HG02623 (cell line): ENCODE data around the gene BLNK.

Experiments used
- ATAC-seq: cut with Tn5 transposase; IDR thresholded peaks from one replicate; pipeline ENCODE4 v1.9.1; 2021; ENCODE audit warnings: moderate library complexity; ENCODE audit not compliant: unreplicated experiment

The BLNK gene

DNA sequence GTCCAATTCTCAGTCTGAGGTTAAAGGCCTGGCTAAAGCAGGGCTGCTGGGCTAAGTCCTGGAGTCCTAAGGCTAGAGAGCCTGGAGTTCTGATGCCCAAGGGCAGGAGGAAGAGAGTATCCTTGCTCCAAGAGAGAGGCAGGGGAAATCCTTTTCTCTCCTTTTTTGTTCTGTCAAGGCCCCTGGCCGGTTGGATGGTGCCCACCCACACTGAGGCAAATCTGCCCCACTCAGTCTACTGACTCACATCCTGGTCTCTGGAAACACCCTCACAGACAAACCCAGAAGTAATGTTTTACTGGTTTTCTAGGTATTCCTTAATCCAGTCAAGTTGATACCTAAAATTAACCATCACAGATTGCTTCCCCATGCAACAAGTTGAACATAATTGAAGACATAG lies 118.3 kb downstream of the BLNK start:
- no peak for ATAC-seq

DNA sequence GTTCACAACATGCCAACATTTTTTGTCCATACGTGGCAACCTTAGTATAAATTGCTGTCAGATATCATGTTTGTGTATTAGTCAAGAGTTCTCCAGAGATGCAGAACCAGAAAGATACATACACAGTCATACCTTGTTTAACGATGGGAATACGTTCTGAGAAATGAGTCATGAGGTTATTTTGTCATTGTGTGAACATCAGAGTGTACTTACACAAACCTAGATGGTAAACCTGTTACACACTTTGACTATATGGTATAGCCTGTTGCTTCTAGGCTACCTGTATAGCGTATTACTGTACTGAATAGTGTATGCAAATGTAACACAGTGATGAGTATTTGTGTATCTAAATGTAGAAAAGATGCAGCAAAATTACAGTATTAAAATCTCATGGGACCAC lies 118.9 kb downstream of the BLNK start:
- ATAC-seq = no peak
